ENCODE data around the gene DNMT1.

The DNMT1 gene

DNA sequence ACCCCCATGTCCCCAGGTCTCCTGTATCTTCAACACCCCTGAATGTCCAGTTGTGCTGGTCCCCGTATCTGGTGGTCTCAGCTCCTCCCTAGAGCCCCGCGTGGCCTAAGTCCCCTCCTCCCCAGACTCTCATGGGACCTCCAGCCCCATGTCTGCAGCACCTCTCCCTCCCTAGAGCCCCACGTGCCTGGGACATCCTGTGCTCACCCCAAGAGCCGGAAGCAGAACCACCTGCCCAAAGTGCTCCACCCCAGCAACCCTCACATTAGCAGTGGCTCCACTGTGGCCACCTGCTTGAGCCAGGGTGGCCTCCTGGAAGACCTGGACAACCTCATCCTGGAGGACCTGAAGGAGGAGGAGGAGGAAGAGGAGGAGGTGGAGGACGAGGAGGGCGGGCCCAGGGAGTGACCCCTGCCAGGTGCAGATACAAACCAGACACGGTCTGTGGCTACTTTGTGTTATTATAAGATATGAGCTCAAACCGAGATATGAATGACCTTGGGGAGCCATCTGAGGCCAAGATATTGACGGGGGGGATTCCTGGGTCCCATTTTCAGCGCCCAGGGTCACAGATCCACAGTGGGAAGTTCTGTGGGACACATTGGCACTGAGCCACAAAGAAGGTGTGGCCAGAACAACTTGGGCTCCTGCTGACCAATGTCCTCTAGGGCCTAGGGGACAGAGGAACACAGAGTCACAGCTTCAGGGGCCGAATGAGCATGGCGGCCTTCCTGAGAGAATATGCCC, 102.7 kb downstream of the DNMT1 start:
- no peak for DNase-seq

DNA sequence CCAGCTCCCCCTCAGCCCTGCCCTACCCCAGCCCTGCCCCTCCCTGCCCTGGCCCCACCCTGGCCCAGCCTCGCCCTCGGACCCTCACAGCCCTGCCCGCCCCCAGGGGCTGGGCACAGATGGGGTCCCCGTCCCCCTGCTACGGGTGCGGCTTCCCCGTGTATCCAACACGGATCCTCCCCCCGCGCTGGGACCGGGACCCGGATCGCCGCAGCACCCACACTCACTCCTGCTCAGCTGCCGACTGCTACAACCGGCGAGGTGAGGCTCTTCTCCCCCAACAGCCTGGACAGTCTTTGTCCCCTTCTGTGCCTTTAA, 103.4 kb downstream of the DNMT1 start:
- no peak for DNase-seq

DNA sequence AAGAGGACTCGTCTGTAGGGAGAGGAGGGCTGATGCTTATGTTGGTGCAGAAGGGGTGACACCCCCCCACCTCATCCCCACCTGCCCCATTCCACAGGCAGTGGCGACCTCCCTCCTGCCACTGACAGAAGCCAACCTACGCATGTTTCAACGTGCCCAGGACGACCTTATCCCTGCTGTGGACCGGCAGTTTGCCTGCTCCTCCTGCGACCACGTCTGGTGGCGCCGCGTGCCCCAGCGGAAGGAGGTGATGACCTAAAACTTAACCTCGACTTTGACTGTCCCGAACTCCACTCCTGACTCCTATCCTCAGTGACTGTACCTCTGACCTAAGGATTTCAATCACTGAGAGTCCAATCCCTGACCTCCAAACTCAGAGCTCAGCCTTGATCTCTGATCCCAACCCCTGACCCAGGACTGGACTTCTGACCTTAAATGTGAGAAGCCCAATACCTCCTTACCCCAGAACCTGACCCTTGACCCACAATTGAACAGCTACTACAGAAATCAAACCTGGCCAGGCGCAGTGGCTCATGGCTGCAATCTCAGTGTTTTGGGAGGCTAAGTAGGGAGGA, 104.9 kb downstream of the DNMT1 start:
- DNase-seq = no peak

DNA sequence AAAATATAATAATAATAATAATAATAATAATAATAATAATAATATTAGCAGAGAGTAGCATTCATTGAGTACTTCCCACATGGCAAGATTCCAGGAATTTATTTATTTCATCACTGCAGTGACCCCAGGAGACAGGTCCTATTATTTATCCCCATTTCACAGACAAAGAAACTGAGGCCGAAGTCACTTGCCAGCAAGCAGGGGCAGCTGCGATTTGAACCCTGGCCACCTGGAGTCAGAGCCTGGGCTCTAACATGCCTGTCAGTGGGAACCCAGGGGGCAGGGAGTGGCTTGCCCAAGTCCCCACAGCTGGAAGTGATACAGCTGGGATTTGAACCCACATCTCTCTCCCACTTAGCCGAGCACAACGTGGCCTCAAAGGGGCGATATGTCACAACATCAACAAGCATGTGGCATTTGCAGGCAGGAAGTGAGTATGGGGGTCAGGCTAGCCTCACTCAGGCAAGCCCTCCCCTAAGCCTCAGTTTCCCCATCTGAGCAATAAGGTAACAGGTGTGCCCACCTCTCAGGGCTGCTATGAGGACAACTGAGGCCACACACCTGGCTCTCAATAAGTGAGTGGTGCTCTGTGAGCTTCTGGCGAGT, 105.7 kb downstream of the DNMT1 start:
- DNase-seq = no peak

DNA sequence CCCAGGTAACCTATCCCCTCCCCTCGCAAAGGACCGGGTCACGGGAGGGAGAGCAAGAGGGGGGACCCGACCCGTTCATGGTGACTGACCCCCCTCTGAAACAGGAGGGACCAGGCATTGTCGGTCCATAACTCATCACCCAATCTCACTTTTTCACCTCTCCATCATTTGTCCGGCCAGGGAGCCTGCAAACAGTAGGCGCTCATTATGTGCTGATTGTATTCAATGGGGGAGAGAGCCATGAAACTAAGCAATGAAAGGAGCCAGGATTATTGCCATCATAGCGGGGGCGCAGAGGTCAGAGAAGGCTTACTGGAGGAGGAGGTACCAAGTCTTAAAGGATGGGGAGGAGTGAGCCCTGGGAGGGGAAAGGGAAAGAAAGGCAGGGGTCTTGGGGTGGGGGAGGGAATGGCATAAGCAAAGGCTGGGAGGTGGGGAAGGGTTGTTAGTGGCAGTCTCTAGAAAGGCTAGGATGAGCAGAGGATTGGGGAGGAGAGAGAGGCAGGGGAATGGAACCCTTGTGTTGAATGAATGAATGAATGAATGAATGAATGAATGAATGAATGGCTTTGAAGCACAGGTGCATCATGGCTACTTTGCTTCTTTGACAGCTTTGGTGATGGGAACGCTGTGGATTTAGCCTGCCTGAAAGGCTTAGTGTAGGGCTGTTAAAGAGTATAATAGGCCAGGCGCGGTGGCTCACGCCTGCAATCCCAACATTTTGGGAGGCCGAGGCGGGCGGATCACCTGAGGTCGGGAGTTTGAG, 107.3 kb downstream of the DNMT1 start:
- DNase-seq = no peak

DNA sequence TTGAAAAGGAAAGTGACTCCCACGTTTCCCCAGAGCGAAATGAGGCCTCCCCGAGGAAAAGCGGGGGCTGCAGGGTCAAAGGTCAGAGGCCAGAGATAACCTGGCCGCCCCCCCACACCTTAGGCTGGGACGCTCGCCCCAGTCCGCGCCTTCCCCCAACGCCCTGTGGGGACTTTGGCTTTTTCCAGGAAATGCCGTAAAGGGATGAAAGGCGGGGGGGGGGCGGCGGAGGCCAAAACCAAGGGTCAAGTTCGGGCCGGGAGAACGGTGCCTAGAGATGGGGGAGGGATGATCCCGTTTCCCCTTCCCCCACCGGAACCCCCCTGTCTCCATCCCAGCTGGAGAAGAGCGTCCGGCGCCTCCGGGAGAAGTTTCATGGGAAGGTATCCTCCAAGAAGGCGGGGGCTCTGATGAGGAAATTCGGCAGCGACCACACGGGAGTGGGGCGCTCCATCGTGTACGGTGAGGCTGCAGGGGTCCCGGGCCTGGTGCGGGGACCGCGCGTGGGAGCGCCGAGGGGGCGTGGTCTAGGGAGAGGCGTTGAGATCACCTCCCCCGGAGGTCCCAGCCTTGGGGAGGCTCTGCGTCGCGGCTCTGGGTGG, 108.1 kb downstream of the DNMT1 start:
- peak; percentile 50 to 65 for DNase-seq

DNA sequence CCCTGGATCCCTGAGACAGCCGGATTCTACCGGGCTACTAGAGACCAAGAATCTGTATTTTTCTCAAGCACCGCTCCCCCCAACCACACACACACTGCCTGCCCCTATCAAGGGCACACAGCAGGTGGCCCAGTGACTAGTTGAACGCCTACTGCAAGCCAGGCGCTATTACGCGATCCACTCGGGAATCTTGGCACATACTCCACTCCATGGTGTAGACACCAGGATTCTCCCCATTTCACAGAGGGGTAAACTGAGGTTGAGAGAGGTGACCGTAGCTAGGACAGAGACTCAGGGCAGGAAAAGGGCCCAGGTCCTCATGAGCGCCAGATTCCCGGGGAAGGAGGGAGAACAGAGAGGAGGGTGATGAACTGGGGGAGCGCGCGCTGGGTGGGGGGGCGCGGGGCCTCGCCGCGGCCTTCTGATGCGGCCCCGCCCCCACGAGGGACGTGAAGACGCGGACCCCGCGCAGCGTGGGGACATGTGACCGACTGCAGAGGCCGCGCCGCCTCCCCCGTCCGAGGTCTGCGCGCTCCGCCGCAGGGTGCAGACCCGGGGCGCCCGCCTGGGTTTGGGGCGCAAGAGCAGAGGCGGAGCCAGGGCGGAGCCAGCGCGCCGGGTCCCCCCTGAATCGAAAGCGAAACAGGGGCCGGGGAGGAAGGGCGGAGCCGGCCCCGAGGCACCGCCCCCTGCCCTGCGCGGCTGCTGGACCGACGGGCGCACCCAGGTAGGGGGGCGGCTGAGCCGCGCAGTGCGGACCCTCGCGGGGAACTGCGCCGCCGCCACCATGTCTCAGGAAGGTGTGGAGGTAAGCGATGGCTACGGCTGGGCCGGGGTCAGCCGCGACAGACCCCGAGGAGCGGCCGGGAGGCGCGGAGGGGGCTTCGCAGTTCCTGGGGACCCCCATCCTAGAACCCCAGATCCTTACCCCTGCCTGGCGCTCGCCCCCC, 108.8 kb downstream of the DNMT1 start, which contains the start of gene SHFL:
TSS of gene SHFL (plus strand) at position 677 of the 950 bp plus-strand sequence. CDS start at position 788, 111 bp downstream.
- peak; percentile 91 to 94 for DNase-seq

DNA sequence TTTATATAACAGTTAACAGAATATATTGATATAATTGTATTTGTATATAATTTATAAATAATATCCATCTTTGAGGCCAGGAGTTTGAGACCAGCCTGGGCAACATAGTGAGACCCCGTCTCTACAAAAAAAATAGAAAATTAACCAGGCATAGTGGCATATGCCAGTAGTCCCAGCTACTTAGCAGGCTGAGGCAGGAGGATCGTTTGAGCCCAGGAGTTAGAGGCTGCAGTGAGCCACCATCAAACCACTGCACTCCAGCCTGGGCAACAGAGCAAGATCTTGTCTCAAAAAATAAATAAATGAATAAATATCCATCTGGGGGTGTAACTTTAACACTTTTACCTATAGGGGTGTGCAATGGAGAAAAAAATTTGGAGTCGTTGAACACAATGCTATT, 110.0 kb downstream of the DNMT1 start:
- no peak for DNase-seq

DNA sequence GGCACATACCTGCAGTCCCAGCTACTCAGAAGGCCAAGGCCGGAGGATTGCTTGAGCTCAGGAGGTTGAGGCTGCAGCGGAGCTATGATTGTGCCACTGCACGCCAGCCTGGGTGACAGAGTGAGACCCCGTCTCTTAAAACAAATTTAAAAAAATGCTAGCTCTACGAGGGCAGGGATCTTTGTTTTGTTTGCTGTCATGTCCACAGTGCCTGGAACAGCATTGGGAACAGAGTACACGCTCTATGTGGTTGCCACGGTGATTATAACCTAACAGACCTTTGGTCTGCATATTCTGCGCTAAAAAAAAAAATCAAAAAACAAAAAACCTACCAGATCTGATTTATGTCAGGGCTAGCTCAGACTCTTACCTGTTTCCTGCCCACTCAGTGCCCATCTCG, 110.8 kb downstream of the DNMT1 start:
- no peak for DNase-seq
